Activated naive CD4-positive, alpha-beta T cell treated with anti-CD3 and anti-CD28 coated beads, Interleukin-2, amount 50 U/mL, for 24 hours (primary cell): ENCODE measurements around the gene YIPF6.
"Not testable (repeated sequence)": the region's sequence is repeated elsewhere in the genome, so short reads cannot be mapped to it uniquely, and the experiment has no call there.

Experiments used
- H3K27ac Mint-ChIP-seq: one replicate; pipeline ENCODE4 v1.8.0; 2021; ENCODE audit warnings: mild to moderate bottlenecking, mixed read lengths
- H3K27me3 Mint-ChIP-seq: one replicate; pipeline ENCODE4 v1.8.0; 2021; ENCODE audit warnings: mixed read lengths
- H3K36me3 Mint-ChIP-seq: one replicate; pipeline ENCODE4 v1.8.0; 2021; ENCODE audit warnings: mixed read lengths
- H3K4me1 Mint-ChIP-seq: one replicate; pipeline ENCODE4 v1.8.0; 2021; ENCODE audit warnings: mixed read lengths
- H3K4me3 Mint-ChIP-seq: one replicate; pipeline ENCODE4 v1.8.0; 2021; ENCODE audit warnings: mild to moderate bottlenecking, mixed read lengths
- H3K9me3 Mint-ChIP-seq: one replicate; pipeline ENCODE4 v1.8.0; 2021; ENCODE audit warnings: mixed read lengths

The YIPF6 gene, protein sequence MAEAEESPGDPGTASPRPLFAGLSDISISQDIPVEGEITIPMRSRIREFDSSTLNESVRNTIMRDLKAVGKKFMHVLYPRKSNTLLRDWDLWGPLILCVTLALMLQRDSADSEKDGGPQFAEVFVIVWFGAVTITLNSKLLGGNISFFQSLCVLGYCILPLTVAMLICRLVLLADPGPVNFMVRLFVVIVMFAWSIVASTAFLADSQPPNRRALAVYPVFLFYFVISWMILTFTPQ

DNA sequence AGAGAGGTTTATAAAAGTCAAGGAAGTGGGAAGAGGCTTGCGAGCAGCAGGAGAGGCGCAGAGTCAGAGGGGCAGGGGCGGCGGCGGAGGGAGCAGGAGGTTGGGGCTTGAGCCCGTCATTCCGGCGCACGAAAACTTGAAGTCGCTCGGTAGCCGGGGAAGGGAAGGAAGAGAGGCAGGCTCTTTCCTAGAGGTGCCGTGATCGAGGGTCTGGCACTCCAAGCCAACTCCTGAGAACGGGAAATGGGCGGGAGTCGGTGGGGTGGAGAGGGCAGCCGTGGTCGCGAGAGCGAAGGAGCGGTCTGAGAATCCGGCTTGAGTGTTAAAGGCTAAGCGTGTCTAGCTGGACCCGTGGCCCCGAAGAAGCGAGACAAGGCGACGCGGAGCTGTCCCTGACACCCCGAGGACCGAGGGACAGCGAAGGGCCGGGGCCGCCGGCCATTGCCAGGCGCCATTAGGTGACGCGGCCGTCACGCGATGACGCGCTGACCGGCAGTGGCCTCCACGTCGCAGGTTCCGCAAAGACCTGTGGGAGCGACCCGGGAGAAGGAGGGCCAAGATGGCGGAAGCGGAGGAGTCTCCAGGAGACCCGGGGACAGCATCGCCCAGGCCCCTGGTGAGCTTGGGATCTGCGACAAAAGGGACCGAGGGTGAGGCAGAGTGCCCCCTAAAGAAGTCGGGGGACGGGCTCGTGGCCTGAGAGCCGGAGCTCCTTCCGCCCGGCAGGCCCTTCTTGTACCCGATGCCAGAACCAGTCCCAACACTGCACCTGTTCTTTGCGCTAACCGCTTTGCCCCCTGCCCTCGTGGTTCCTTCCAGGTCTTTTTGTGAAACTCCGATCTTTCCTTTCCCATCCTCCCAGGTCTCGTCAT is at the start of gene YIPF6:
Gene YIPF6 (plus strand): TSS at position 544 of the 872 bp plus-strand sequence. CDS start 16 bp downstream, at position 560.
- H3K27ac Mint-ChIP-seq, result peak within 1 kb of the TSS; percentile 99
- H3K36me3 Mint-ChIP-seq, result no peaks in the 10 kb centered on the region
- H3K4me3 Mint-ChIP-seq, result peak within 1 kb of the TSS; percentile 97
- H3K27me3 Mint-ChIP-seq, result peaks cover 2% of the 10 kb centered on the region
- H3K4me1 Mint-ChIP-seq, result peaks cover 30% of the 10 kb centered on the region
- H3K9me3 Mint-ChIP-seq, result no peaks in the 10 kb centered on the region

DNA sequence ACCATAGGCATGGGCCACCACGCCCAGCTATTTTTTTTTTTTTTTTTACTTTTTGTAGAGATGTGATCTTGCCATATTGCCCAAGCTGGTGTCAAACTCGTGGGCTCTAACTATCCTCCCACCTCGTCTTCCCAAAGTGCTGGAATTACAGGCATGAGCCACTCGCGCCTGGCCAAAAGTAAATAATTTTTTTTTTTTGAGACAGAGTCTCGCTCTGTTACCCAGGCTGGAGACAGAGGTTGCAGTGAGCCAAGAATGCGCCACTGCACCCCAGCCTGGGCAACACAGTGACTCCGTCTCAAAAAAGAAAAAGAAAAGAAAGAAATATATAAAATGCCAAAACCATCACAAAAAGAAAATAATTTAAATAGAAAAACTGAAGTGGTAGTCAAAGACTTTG is 47.1 kb upstream of the YIPF6 start:
- H3K27ac Mint-ChIP-seq, result no peak overlapping the region

DNA sequence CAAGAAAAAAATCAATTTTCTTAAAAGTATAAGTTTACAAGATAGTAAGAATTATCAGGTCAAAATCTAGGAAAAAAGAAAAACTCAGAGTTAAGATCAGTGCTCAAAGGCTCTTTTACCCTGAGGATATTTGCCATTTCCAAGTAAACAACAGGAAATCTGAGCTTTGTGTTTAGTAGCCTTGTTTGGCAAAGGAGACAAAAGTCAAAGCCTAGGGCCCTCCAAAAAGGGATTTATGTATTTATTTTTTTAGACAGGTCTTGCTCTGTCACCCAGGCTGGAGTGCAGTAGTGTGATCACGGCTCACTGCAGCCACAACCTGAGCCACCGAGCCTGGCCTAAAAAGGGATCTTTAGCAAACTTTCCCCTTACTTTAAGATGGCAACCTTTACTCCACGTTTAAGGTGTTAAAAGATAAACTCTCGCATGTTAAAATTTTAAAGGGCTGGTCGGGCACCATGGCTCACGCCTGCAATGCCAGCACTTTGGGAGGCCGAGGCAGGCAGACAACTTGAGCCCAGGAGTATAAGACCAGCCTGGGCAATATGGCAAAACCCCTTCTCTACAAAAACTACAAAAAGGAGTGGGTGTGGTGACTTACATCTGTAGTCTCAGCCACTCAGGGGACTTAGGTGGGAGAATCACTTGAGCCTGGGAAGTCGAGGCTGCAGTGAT is 44.2 kb upstream of the YIPF6 start:
- Mint-ChIP-seq H3K9me3 (no peaks in the 10 kb centered on the region), H3K27ac (no peak overlapping the region), H3K4me1 (no peaks in the 10 kb centered on the region), H3K36me3 (no peaks in the 10 kb centered on the region), H3K4me3 (no peak overlapping the region), H3K27me3 (no peaks in the 10 kb centered on the region)

More for the DNA sequence above, 47.1 kb upstream of the YIPF6 start:
- no peak overlapping the region for H3K4me3 Mint-ChIP-seq
- H3K9me3 Mint-ChIP-seq, result no peaks in the 10 kb centered on the region
- H3K36me3 Mint-ChIP-seq, result no peaks in the 10 kb centered on the region
- H3K27me3 Mint-ChIP-seq, result no peaks in the 10 kb centered on the region
- no peaks in the 10 kb centered on the region for H3K4me1 Mint-ChIP-seq

DNA sequence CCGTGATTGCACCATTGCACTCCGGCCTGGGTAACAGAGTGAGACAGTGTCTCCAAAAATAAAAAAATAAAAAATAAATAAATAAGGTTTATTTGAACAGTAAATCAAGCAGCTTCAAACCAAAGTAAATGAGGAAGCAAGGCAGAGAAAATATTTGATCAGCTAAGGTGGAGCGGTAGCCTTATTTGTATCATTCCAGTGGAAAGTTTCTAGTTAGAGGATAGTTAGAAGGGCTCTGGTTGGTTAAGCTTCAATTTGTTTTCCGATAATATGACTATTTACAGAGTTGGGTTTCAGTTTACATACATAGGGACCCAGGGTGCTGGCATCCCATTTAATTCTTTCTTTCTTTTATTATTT is 43.7 kb upstream of the YIPF6 start:
- Mint-ChIP-seq H3K9me3 (no peaks in the 10 kb centered on the region), H3K27ac (no peak overlapping the region), H3K4me1 (no peaks in the 10 kb centered on the region), H3K27me3 (no peaks in the 10 kb centered on the region), H3K4me3 (no peak overlapping the region), H3K36me3 (no peaks in the 10 kb centered on the region)

DNA sequence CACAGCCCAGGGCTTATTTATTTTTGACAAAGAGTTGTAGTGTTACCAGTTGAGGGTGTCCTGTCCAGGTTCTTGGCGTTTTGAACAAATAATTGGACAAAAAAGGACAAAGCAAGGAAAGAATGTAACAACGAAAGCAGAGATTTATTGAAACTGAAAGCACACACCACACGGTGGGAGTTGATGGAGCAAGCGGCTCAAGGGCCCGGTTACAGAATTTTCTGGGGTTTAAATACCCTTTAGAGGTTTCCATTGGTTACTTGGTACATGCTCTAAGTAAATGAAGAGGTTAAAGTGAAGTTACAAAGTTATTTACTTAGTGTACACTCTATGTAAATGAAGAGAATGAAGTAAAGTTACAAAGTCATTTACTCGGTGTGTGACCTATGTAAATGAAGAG is 37.8 kb upstream of the YIPF6 start:
- Mint-ChIP-seq H3K27me3 (no peaks in the 10 kb centered on the region), H3K9me3 (no peaks in the 10 kb centered on the region), H3K4me3 (no peak overlapping the region), H3K36me3 (no peaks in the 10 kb centered on the region), H3K27ac (no peak overlapping the region), H3K4me1 (no peaks in the 10 kb centered on the region)

DNA sequence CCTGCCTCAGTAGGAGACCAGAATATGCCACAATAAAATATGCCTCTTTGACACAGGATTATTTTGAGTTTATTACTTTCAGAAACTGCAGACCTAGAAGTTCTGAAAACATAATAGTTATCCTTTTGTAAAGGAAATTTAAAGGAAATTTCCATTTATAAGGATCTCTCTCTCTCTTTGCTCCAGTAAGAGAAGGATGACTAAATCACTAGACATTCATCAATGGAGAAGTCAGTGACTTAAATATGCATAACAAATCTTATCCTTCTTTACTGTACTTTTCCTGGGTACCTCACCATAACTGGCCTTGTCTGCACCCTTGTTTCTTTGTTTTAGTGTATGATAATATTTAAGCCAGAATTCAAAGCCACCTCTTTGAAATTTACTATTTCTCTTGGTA is 37.3 kb upstream of the YIPF6 start:
- Mint-ChIP-seq H3K4me1 (no peaks in the 10 kb centered on the region), H3K9me3 (no peaks in the 10 kb centered on the region), H3K4me3 (no peak overlapping the region), H3K27me3 (no peaks in the 10 kb centered on the region), H3K36me3 (no peaks in the 10 kb centered on the region), H3K27ac (no peak overlapping the region)

DNA sequence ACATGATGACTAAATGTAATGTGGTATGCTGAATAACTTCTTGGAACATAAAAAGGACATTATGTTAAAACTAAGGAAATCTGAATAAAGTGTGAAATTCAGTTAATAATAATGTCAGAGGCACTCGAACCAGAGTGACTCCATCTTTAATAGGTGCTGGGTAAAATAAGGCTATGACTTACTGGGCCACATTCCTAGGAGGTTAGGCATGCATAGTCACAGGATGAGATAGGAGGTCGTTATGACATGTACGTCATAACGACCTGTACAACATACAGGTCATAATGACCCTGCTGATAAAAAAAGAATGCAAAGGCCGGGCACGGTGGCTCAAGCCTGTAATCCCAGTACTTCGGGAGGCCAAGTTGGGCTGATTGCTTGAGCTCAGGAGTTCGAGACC is 36.7 kb upstream of the YIPF6 start:
- no peak overlapping the region for H3K27ac Mint-ChIP-seq
- no peak overlapping the region for H3K4me3 Mint-ChIP-seq
- H3K4me1 Mint-ChIP-seq, result no peaks in the 10 kb centered on the region
- no peaks in the 10 kb centered on the region for H3K9me3 Mint-ChIP-seq
- no peaks in the 10 kb centered on the region for H3K36me3 Mint-ChIP-seq
- H3K27me3 Mint-ChIP-seq, result no peaks in the 10 kb centered on the region

DNA sequence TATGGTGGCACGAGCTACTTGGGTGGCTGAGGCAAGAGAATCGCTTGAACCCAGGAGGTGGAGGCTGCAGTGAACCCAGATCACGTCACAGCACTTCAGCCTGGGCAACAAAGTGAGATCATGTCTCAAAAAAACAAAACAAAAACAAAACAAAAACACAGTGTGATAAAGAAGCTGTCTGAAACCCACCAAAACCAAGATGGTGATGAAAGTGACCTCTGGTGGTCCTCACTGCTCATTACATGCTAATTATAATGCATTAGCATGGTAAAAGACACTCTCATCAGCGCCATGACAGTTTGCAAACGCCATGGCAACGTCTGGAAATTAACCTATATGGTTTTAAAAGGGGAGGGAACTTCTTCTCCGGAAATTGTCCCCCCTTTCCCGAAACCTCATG is 36.2 kb upstream of the YIPF6 start:
- no peaks in the 10 kb centered on the region for H3K36me3 Mint-ChIP-seq
- H3K4me1 Mint-ChIP-seq, result no peaks in the 10 kb centered on the region
- H3K27ac Mint-ChIP-seq, result no peak overlapping the region
- no peak overlapping the region for H3K4me3 Mint-ChIP-seq
- H3K9me3 Mint-ChIP-seq, result no peaks in the 10 kb centered on the region
- H3K27me3 Mint-ChIP-seq, result no peaks in the 10 kb centered on the region

DNA sequence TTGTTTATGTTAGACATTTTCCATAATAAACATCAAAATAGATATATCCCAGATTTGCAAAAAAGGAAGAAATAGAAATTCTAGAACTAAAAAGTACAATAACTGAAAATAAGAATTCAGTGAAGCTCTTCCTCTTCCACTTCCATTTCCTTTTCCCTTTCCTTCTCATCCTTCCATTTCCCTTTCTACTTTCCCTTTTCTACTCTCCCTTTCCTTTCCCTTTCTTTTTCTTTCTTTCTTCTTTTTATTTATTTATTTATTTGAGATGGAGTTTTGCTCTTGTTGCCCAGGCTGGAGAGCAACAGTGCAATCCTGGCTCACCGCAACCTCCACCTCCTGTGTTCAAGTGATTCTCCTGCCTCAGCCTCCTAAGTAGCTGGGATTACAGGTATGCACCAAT is 35.0 kb upstream of the YIPF6 start:
- Mint-ChIP-seq H3K4me1 (no peaks in the 10 kb centered on the region), H3K9me3 (no peaks in the 10 kb centered on the region), H3K27ac (no peak overlapping the region), H3K36me3 (no peaks in the 10 kb centered on the region), H3K4me3 (no peak overlapping the region), H3K27me3 (no peaks in the 10 kb centered on the region)

DNA sequence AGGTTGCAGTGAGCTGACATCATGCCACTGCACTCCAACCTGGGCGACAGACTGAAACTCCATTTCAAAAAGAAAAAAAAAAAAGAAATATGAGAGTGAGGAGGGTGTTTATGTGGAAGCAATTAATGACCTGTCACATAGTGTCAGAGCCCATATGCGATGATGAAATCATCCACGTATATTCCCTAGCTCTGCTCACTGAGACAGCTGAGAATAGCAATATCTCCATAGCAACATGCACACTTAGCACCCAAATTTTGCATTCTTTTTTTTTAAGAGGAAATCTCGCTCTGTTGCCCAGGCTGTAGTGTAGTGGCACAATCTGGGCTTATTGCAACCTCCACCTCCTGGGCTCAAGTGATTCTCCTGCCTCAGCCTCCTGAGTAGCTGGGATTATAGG is 34.1 kb upstream of the YIPF6 start:
- Mint-ChIP-seq H3K4me3 (no peak overlapping the region), H3K27me3 (no peaks in the 10 kb centered on the region), H3K27ac (no peak overlapping the region), H3K36me3 (no peaks in the 10 kb centered on the region), H3K9me3 (no peaks in the 10 kb centered on the region), H3K4me1 (no peaks in the 10 kb centered on the region)

DNA sequence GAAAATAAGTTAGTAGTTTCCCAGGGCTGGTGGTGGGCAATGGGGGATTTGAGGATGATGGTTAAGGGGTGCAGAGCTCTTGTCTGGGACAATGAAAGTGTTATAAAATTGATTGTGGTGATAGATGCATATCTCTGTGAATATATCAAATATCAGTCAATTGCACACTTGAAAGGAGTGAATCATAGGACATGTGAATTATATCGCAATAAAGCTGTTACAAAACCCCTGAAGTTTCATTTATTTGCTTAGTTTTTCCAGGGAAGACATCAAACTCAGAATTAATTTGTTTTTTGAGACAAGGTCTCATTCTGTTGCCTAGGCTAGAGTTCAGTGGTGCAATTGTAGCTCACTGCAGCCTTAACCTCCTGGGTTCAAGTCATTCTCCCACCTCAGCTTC is 17.9 kb upstream of the YIPF6 start:
- H3K4me1 Mint-ChIP-seq, result no peaks in the 10 kb centered on the region
- H3K4me3 Mint-ChIP-seq, result no peak overlapping the region

DNA sequence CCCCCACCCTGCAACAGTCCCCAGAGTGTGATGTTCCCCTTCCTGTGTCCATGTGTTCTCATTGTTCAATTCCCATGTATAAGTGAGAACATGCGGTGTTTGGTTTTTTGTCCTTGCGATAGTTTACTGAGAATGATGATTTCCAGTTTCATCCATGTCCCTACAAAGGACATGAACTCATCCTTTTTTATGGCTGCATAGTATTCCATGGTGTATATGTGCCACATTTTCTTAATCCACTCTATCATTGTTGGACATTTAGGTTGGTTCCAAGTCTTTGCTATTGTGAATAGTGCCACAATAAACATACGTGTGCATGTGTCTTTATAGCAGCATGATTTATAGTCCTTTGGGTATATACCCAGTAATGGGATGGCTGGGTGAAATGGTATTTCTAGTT is 12.7 kb upstream of the YIPF6 start:
- not testable (repeated sequence) for H3K9me3 Mint-ChIP-seq, H3K27me3 Mint-ChIP-seq, H3K4me1 Mint-ChIP-seq, H3K36me3 Mint-ChIP-seq, H3K27ac Mint-ChIP-seq, H3K4me3 Mint-ChIP-seq

More for the DNA sequence above, 17.9 kb upstream of the YIPF6 start:
- Mint-ChIP-seq H3K36me3 (no peaks in the 10 kb centered on the region), H3K27ac (no peak overlapping the region), H3K9me3 (no peaks in the 10 kb centered on the region), H3K27me3 (no peaks in the 10 kb centered on the region)

DNA sequence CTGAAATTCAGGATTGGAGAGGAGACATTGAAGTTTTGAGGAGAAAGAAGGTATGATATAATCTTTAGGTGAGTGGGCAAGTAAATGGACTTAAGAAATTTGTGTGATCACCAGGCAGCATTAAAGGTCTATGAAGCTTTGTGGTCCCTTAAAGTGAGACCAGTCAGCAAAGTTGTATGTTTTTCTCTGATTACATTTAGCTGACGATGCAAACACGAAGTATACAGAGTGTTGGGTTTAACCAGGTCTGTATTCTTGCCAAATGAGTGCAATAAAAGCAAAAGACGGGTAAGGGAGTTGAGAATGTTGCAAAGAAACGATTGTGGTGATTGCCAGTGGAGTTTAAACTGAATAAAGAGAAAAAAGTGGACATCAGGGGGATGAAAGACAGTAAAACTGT is 11.6 kb upstream of the YIPF6 start:
- no peaks in the 10 kb centered on the region for H3K27me3 Mint-ChIP-seq
- no peaks in the 10 kb centered on the region for H3K36me3 Mint-ChIP-seq
- H3K4me1 Mint-ChIP-seq, result peaks cover 3% of the 10 kb centered on the region
- H3K9me3 Mint-ChIP-seq, result no peaks in the 10 kb centered on the region
- no peak overlapping the region for H3K4me3 Mint-ChIP-seq
- H3K27ac Mint-ChIP-seq, result no peak overlapping the region

DNA sequence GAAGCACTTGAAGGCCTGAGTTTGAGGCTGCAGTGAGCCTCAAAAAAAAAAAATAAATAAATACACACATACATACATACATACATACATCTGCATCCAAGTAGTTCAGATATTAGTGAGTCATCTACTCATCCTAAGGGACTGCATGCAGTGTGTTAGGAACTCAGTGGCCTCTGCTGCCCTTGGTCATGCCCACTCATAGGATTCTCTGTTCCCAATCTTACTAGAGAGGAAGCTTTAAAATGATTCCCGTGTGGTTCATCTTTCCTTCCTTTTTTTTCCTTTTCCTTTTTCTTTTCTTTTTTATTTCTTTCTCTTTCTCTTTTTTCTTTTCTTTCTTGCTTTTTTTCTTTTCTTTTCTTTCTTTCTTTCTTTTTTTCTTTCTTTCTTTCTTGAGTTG is 10.9 kb upstream of the YIPF6 start:
- H3K27me3 Mint-ChIP-seq, result no peaks in the 10 kb centered on the region
- H3K36me3 Mint-ChIP-seq, result no peaks in the 10 kb centered on the region
- no peak overlapping the region for H3K27ac Mint-ChIP-seq
- peaks cover 3% of the 10 kb centered on the region for H3K4me1 Mint-ChIP-seq
- no peaks in the 10 kb centered on the region for H3K9me3 Mint-ChIP-seq
- H3K4me3 Mint-ChIP-seq, result no peak overlapping the region

DNA sequence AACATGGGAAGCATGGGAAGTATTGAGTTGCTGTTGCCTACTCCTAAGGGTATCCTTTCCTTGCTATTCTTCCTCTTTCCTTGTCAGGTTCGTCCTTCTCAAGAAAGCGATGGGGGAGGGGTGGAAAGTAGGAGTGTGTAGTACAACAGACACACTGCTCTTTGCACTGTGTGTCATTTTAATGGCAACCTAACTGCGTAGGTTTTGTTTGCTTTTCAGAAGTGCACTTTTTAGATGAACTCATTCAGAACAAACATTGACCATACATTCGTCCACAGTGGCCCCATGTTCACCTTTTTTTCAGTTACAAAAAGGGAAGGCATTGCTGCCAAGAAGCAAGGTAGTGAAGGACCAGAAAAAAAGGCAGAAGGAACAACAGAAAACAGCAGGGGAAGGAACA is 10.2 kb upstream of the YIPF6 start:
- Mint-ChIP-seq H3K4me1 (peaks cover 3% of the 10 kb centered on the region), H3K9me3 (no peaks in the 10 kb centered on the region), H3K4me3 (no peak overlapping the region), H3K36me3 (no peaks in the 10 kb centered on the region), H3K27ac (no peak overlapping the region), H3K27me3 (no peaks in the 10 kb centered on the region)

DNA sequence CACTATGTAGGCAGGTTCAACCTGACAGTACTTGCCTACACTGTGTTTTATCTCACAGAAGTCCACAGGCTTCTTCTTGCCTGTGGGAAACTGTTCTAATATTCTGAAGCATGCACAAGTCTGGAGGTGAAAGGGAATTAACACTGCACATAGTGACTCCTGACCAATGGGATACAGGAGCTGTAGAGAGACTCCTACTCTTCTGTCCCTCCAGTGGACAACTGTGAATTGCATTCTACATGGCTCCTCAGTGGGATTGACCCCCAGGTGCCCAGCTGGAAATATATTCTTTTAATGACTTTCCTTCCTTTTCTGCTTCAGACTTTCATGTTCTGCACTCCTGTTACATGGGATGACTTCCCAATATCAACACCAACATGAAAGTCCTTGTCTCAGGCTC is 8.2 kb upstream of the YIPF6 start:
- H3K36me3 Mint-ChIP-seq, result no peaks in the 10 kb centered on the region
- H3K4me3 Mint-ChIP-seq, result no peak overlapping the region
- H3K9me3 Mint-ChIP-seq, result no peaks in the 10 kb centered on the region
- H3K27me3 Mint-ChIP-seq, result peaks cover 2% of the 10 kb centered on the region
- H3K27ac Mint-ChIP-seq, result no peak overlapping the region
- peaks cover 3% of the 10 kb centered on the region for H3K4me1 Mint-ChIP-seq
